ENCODE results near the gene QRICH1. TPM values are rescaled to one million over a fixed set of nuclear protein-coding genes. Genes with fewer than 3 reads are reported as not detected.
A peak's percentile ranks its signal among the peaks of the same experiment; 100 is the strongest.

The QRICH1 gene
- total and polyA plus RNA-seq, 2 of the 13 experiments (the other 11 are each of a cell fraction or from before 2014, with no cell fraction given), result 52.6 to 102 TPM

- TF ChIP-seq U2AF1 (optimal IDR thresholded peaks at IDR 0.05; ENCODE audit: low read depth, low read length) (peak; percentile 67), RNF219 (CRISPR knock-in tag; IDR thresholded peaks at IDR 0.05) (peak; percentile 23; the same call in 1 of the 2 replicates), ZNF839 (CRISPR knock-in tag; IDR thresholded peaks at IDR 0.05; ENCODE audit: borderline replicate concordance) (no peak), KDM2A (CRISPR knock-in tag; IDR thresholded peaks at IDR 0.05; ENCODE audit: borderline replicate concordance, low read depth) (peak; percentile 90), ZSCAN20 (CRISPR knock-in tag; IDR thresholded peaks at IDR 0.05; ENCODE audit: borderline replicate concordance) (no peak; the same call in 1 of the 2 replicates), ZNF670 (CRISPR knock-in tag; IDR thresholded peaks at IDR 0.05; ENCODE audit: borderline replicate concordance) (0 out of 2 replicates have a peak, but pooled peaks have one; percentile 84), SAFB2 (CRISPR knock-in tag; IDR thresholded peaks at IDR 0.05; ENCODE audit: borderline replicate concordance, low read depth) (peak; percentile 81), DMAP1 (CRISPR knock-in tag; IDR thresholded peaks at IDR 0.05) (peak; percentile 41; the same call in 1 of the 2 replicates), ASH2L (IDR thresholded peaks at IDR 0.05; ENCODE audit: insufficient read length, low read depth, low read length) (peak; percentile 68), SOX5 (CRISPR knock-in tag; IDR thresholded peaks at IDR 0.05; ENCODE audit: borderline replicate concordance) (no peak), XRCC5 (optimal IDR thresholded peaks at IDR 0.05; ENCODE audit: low read length) (peak; percentile 95), GZF1 (CRISPR knock-in tag; IDR thresholded peaks at IDR 0.05) (no peak), CEBPB (IDR thresholded peaks at IDR 0.05; ENCODE audit: borderline replicate concordance, low read depth, low read length) (no peak), SPEN (CRISPR knock-in tag; IDR thresholded peaks at IDR 0.05; ENCODE audit: low read depth) (peak; percentile 96), HMG20B (CRISPR knock-in tag; conservative IDR thresholded peaks at IDR 0.05) (no peak; the same call in 1 of the 2 replicates), TEAD3 (CRISPR knock-in tag; optimal IDR thresholded peaks at IDR 0.05; ENCODE audit: borderline replicate concordance) (peak; percentile 39), ZNF878 (CRISPR knock-in tag; IDR thresholded peaks at IDR 0.05) (no peak), SRSF9 (IDR thresholded peaks at IDR 0.05; ENCODE audit: borderline replicate concordance, insufficient read depth, low read depth, low read length, poor library complexity, severe bottlenecking) (no peak), CHCHD3 (CRISPR knock-in tag; IDR thresholded peaks at IDR 0.05) (no peak), TRIM22 (IDR thresholded peaks at IDR 0.05) (no peak), POLR2G (IDR thresholded peaks at IDR 0.05; ENCODE audit: low read depth, low read length) (no peak), PPARG (CRISPR knock-in tag; conservative IDR thresholded peaks at IDR 0.05) (0 out of 2 replicates have a peak, but pooled peaks have one; percentile 7), POGZ (CRISPR knock-in tag; IDR thresholded peaks at IDR 0.05) (peak; percentile 88), KDM5B (CRISPR knock-in tag; IDR thresholded peaks at IDR 0.05; ENCODE audit: borderline replicate concordance) (peak; percentile 61; the same call in 1 of the 2 replicates), TCF7 (IDR thresholded peaks at IDR 0.05; ENCODE audit: low read depth) (no peak), MTA3 (CRISPR knock-in tag; IDR thresholded peaks at IDR 0.05) (no peak), ZNF850 (CRISPR knock-in tag; conservative IDR thresholded peaks at IDR 0.05) (no peak; the same call in 1 of the 2 replicates), JUN (CRISPR knock-in tag; IDR thresholded peaks at IDR 0.05) (no peak)
These were observed 71.8 kb downstream of the QRICH1 start, which contains the start of gene NDUFAF3 (continued) for GRCh38 chr3:49021813-49022687.

Data from HepG2 (cell line).